NCI-H460 (cell line): ENCODE data around the gene TAF1C. TPM values are rescaled to one million over a fixed set of nuclear protein-coding genes. Genes with fewer than 3 reads are reported as not detected.
"Not testable (repeated sequence)": the region's sequence is repeated elsewhere in the genome, so short reads cannot be mapped to it uniquely, and the experiment has no call there.

Source experiments
- DNase-seq: peaks from one replicate; pipeline ENCODE4 v3.0.0-alpha.2; 2016; ENCODE audit warnings: low read depth; ENCODE audit errors: extremely low read depth
- total RNA-seq: library from RNA; depleted of rRNA; stranded (reverse); fragments of >200 nt; shearing (Covaris generic); gene quantifications from 2 replicates; pipeline ENCODE4 v1.2.3, GENCODE V29; 2014

The TAF1C gene
- total RNA-seq, 1 experiment from 2014 or later = 15.5 TPM

GRCh38 chr16:84212631-84213030, 25.8 kb upstream of the TAF1C start:
- DNase-seq = no peak

GRCh38 chr16:84212154-84212553, 25.3 kb upstream of the TAF1C start:
- DNase-seq = no peak

GRCh38 chr16:84209989-84210388, 23.1 kb upstream of the TAF1C start:
- DNase-seq = no peak

GRCh38 chr16:84207879-84208278, 21.0 kb upstream of the TAF1C start:
- no peak for DNase-seq

- no peak for DNase-seq
These were observed 20.4 kb upstream of the TAF1C start for GRCh38 chr16:84207251-84207650.

GRCh38 chr16:84205976-84206691, 19.3 kb upstream of the TAF1C start:
- no peak for DNase-seq

GRCh38 chr16:84205123-84205522, 18.3 kb upstream of the TAF1C start:
- DNase-seq = not testable (repeated sequence)

- not testable (repeated sequence) for DNase-seq
These were observed 17.7 kb upstream of the TAF1C start for GRCh38 chr16:84204551-84204950.

- no peak for DNase-seq
These were observed 13.0 kb upstream of the TAF1C start for GRCh38 chr16:84199861-84200260.

GRCh38 chr16:84199097-84199496, 12.2 kb upstream of the TAF1C start:
- DNase-seq = no peak

GRCh38 chr16:84198401-84198800, 11.5 kb upstream of the TAF1C start:
- DNase-seq = no peak

GRCh38 chr16:84197466-84198128, 10.7 kb upstream of the TAF1C start:
- DNase-seq = no peak

- no peak for DNase-seq
These were observed 10.0 kb upstream of the TAF1C start for GRCh38 chr16:84196727-84197394.

GRCh38 chr16:84196101-84196500, 9.2 kb upstream of the TAF1C start:
- no peak for DNase-seq

GRCh38 chr16:84195201-84196093, 8.6 kb upstream of the TAF1C start:
- no peak for DNase-seq

GRCh38 chr16:84194470-84195200, 7.8 kb upstream of the TAF1C start:
- DNase-seq = no peak

- no peak for DNase-seq
These were observed 7.2 kb upstream of the TAF1C start for GRCh38 chr16:84194018-84194417.

- no peak for DNase-seq
These were observed 6.6 kb upstream of the TAF1C start for GRCh38 chr16:84193480-84193879.

- no peak for DNase-seq
These were observed 4.6 kb upstream of the TAF1C start for GRCh38 chr16:84191466-84191865.

- no peak for DNase-seq
These were observed 4.0 kb upstream of the TAF1C start, which contains the start of gene ADAD2 for GRCh38 chr16:84190731-84191388. Gene ADAD2 (plus strand): TSS chr16:84191157. CDS start chr16:84191231, 74 bp downstream.
